Measurements from ENCODE around the gene ARL3. TPM values are rescaled to one million over a fixed set of nuclear protein-coding genes. Genes with fewer than 3 reads are reported as not detected.
A peak's percentile ranks its signal among the peaks of the same experiment; 100 is the strongest.

ARL3 gene
- total RNA-seq, 1 donor from 2014 or later, result 18.2 TPM

- H3K79me2 ChIP-seq (ENCODE audit: insufficient read depth, low read length), result no peaks in the 10 kb centered on the region
- Mint-ChIP-seq H3K9me3 (ENCODE audit: unreplicated experiment) (no peaks in the 10 kb centered on the region), H3K27me3 (ENCODE audit: low read depth, unreplicated experiment) (no peaks in the 10 kb centered on the region), H3K4me1 (ENCODE audit: low read depth, unreplicated experiment) (peaks cover 62% of the 10 kb centered on the region), H3K36me3 (ENCODE audit: low read depth, unreplicated experiment) (no peaks in the 10 kb centered on the region), H3K4me3 (ENCODE audit: unreplicated experiment) (peak overlapping the region; percentile 50), H3K27ac (ENCODE audit: unreplicated experiment) (peak overlapping the region; percentile 69)
- DNase-seq (ENCODE audit: low read depth) (peak; percentile 58), FAIRE-seq (peak; percentile 17)
- H4K20me1 ChIP-seq (ENCODE audit: insufficient read depth, low read length), result no peaks in the 10 kb centered on the region
- H3K4me1 ChIP-seq (ENCODE audit: insufficient read depth, low read length), result peaks cover 46% of the 10 kb centered on the region
- no peaks in the 10 kb centered on the region for H3K9me3 ChIP-seq (ENCODE audit: insufficient read depth, low read depth, low read length)
- H3K4me3 ChIP-seq (ENCODE audit: insufficient read depth, low read depth, low read length), result no peak overlapping the region
- TF ChIP-seq EZH2 (IDR thresholded peaks at IDR 0.05; ENCODE audit: insufficient read depth, low read length), result no peak
- TF ChIP-seq CTCF (IDR thresholded peaks at IDR 0.05; ENCODE audit: insufficient read depth, low read depth, low read length), result no peak
- peak overlapping the region; percentile 64 for H3K4me2 ChIP-seq (ENCODE audit: low read length)
- H3K36me3 ChIP-seq (ENCODE audit: insufficient read depth, low read length), result no peaks in the 10 kb centered on the region
- H3K27ac ChIP-seq (ENCODE audit: low read depth, low read length), result peak overlapping the region; percentile 57
- no peaks in the 10 kb centered on the region for H3K27me3 ChIP-seq (ENCODE audit: insufficient read depth, low read length)
- no peak overlapping the region for H2AFZ ChIP-seq (ENCODE audit: low read depth, low read length)
- H3K9ac ChIP-seq (ENCODE audit: low read length), result peak overlapping the region; percentile 25
Observed at GRCh38 chr10:102633287-102633686, 80.9 kb downstream of the ARL3 start.

GRCh38 chr10:102632394-102633111 is 81.6 kb downstream of the ARL3 start:
- H3K4me2 ChIP-seq (ENCODE audit: low read length), result peak overlapping the region; percentile 64
- H3K27ac Mint-ChIP-seq (ENCODE audit: unreplicated experiment), result peak overlapping the region; percentile 69
- no peaks in the 10 kb centered on the region for H3K79me2 ChIP-seq (ENCODE audit: insufficient read depth, low read length)
- no peak overlapping the region for H3K4me3 ChIP-seq (ENCODE audit: insufficient read depth, low read depth, low read length)
- peaks cover 68% of the 10 kb centered on the region for H3K4me1 Mint-ChIP-seq (ENCODE audit: low read depth, unreplicated experiment)
- peaks cover 54% of the 10 kb centered on the region for H3K4me1 ChIP-seq (ENCODE audit: insufficient read depth, low read length)
- no peak for DNase-seq (ENCODE audit: low read depth)
- no peaks in the 10 kb centered on the region for H3K27me3 ChIP-seq (ENCODE audit: insufficient read depth, low read length)
- H2AFZ ChIP-seq (ENCODE audit: low read depth, low read length), result no peak overlapping the region
- TF ChIP-seq EZH2 (IDR thresholded peaks at IDR 0.05; ENCODE audit: insufficient read depth, low read length) (no peak), CTCF (IDR thresholded peaks at IDR 0.05; ENCODE audit: insufficient read depth, low read depth, low read length) (no peak)
- no peak for FAIRE-seq
- H3K27ac ChIP-seq (ENCODE audit: low read depth, low read length), result peak overlapping the region; percentile 57
- no peaks in the 10 kb centered on the region for H3K36me3 ChIP-seq (ENCODE audit: insufficient read depth, low read length)
- no peaks in the 10 kb centered on the region for H3K9me3 ChIP-seq (ENCODE audit: insufficient read depth, low read depth, low read length)
- H3K9me3 Mint-ChIP-seq (ENCODE audit: unreplicated experiment), result no peaks in the 10 kb centered on the region
- no peaks in the 10 kb centered on the region for H3K27me3 Mint-ChIP-seq (ENCODE audit: low read depth, unreplicated experiment)
- no peaks in the 10 kb centered on the region for H4K20me1 ChIP-seq (ENCODE audit: insufficient read depth, low read length)
- H3K4me3 Mint-ChIP-seq (ENCODE audit: unreplicated experiment), result peak overlapping the region; percentile 66
- H3K36me3 Mint-ChIP-seq (ENCODE audit: low read depth, unreplicated experiment), result no peaks in the 10 kb centered on the region
- H3K9ac ChIP-seq (ENCODE audit: low read length), result peak overlapping the region; percentile 25

Data from astrocyte (in vitro differentiated cells and primary cell).